NT2/D1 (cell line): ENCODE measurements around the gene SCARB1.

ENCODE experiments used
- DNase-seq: peaks from one replicate; pipeline ENCODE4 v3.0.0-alpha.2; 2011; ENCODE audit warnings: low read depth, low spot score
- H3K27me3 ChIP-seq: 2 replicates; pipeline ENCODE4 v1.6.0; 2011; ENCODE audit warnings: mild to moderate bottlenecking; ENCODE audit not compliant: insufficient read length, insufficient read depth
- H3K36me3 ChIP-seq: 2 replicates; pipeline ENCODE4 v1.6.1; 2011; ENCODE audit warnings: mild to moderate bottlenecking, low read length, mixed read lengths; ENCODE audit not compliant: insufficient read depth, insufficient read length
- H3K4me1 ChIP-seq: 2 replicates; pipeline ENCODE4 v1.5.1; 2011; ENCODE audit not compliant: insufficient read depth, insufficient read length
- H3K4me3 ChIP-seq: 2 replicates; pipeline ENCODE4 v1.5.1; 2011; ENCODE audit warnings: low read depth; ENCODE audit not compliant: insufficient read length
- H3K9ac ChIP-seq: 2 replicates; pipeline ENCODE4 v1.6.0; 2011; ENCODE audit warnings: low read depth; ENCODE audit not compliant: insufficient read length
- H3K9me3 ChIP-seq: 2 replicates; pipeline ENCODE4 v1.5.1; 2011; ENCODE audit warnings: mild to moderate bottlenecking, low read length; ENCODE audit not compliant: insufficient read depth
- SUZ12 ChIP-seq: IDR thresholded peaks from 2 replicates; pipeline ENCODE4 v1.6.1; 2011; ENCODE audit not compliant: insufficient read length, insufficient read depth; ENCODE audit errors: extremely low read depth
- YY1 ChIP-seq: IDR thresholded peaks from 2 replicates; pipeline ENCODE4 v1.6.1; 2011; ENCODE audit not compliant: insufficient read length, insufficient read depth
- ZNF274 ChIP-seq: IDR thresholded peaks from 2 replicates; pipeline ENCODE4 v1.6.1; 2011; ENCODE audit warnings: mild to moderate bottlenecking, low read depth, low read length

The SCARB1 gene

GRCh38 chr12:124738636-124739467, 124.8 kb downstream of the SCARB1 start:
- H3K4me3 ChIP-seq = no peak overlapping the region
- H3K9me3 ChIP-seq = peaks cover 8% of the 10 kb centered on the region; the same call in 1 of the 2 replicates
- no peaks in the 10 kb centered on the region for H3K36me3 ChIP-seq
- H3K9ac ChIP-seq = no peak overlapping the region
- H3K4me1 ChIP-seq = peaks cover 15% of the 10 kb centered on the region
- TF ChIP-seq ZNF274 (no peak), YY1 (no peak), SUZ12 (no peak)
- no peak for DNase-seq
- no peaks in the 10 kb centered on the region for H3K27me3 ChIP-seq

DNA sequence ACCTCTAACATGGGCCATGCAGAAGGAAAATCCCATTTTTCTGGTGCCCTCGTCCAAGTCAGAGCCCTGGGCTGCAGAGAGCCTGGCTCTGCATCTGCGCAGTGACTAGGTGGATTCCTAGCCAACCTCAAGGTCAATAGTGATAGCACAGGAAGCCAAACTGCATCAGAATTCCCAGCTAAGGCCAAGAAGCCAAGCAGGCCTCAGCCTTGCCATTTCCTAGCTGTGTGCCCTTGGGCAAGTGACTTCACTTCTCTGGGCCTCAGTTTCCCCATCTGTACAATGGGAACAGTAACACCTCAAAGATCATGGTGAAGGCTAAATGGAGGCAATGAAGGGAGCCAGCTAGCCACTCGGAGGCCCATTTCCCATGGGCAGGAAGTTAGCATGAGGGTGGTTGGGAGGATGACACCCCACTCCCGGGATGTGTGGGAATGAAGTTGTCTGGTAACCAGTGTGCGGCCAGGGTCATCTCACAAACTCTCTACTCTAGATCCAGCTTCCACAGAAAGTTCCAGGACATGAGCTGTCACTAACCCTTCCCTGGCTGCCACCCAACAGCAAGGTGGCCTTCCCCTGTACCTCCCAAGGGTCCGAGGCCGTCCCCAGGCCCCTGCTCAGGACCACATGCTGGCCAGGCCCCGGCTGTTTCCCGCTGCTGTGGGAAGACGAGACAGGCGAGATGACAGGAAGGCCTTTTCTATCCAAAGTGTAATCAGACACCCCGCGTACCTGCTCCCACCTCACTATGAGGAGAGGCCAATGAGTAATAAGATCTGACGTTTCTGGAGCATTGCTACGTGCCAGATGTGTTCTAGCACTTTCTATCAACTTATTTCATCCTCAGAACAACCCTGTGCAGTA, 125.7 kb downstream of the SCARB1 start:
- Histone ChIP-seq H3K4me3 (no peak overlapping the region), H3K9ac (no peak overlapping the region), H3K36me3 (no peaks in the 10 kb centered on the region), H3K9me3 (peaks cover 8% of the 10 kb centered on the region; the same call in 1 of the 2 replicates), H3K27me3 (no peaks in the 10 kb centered on the region), H3K4me1 (peaks cover 17% of the 10 kb centered on the region)
- DNase-seq = no peak
- no peak for TF ChIP-seq ZNF274
- TF ChIP-seq YY1 = no peak
- TF ChIP-seq SUZ12 = no peak

- no peak for TF ChIP-seq YY1
- TF ChIP-seq SUZ12 = no peak
- no peak for TF ChIP-seq ZNF274
- Histone ChIP-seq H3K4me1 (peaks cover 16% of the 10 kb centered on the region), H3K9ac (no peak overlapping the region), H3K9me3 (peaks cover 8% of the 10 kb centered on the region; the same call in 1 of the 2 replicates), H3K4me3 (no peak overlapping the region), H3K27me3 (no peaks in the 10 kb centered on the region), H3K36me3 (no peaks in the 10 kb centered on the region)
- DNase-seq = no peak
Measured at GRCh38 chr12:124737040-124737419, 126.6 kb downstream of the SCARB1 start.

GRCh38 chr12:124736115-124737039, 127.3 kb downstream of the SCARB1 start:
- Histone ChIP-seq H3K27me3 (no peaks in the 10 kb centered on the region), H3K4me1 (peaks cover 16% of the 10 kb centered on the region), H3K36me3 (no peaks in the 10 kb centered on the region), H3K9me3 (peaks cover 13% of the 10 kb centered on the region; the same call in 1 of the 2 replicates), H3K9ac (no peak overlapping the region), H3K4me3 (no peak overlapping the region)
- no peak for TF ChIP-seq ZNF274
- no peak for TF ChIP-seq YY1
- TF ChIP-seq SUZ12 = no peak
- no peak for DNase-seq

DNA sequence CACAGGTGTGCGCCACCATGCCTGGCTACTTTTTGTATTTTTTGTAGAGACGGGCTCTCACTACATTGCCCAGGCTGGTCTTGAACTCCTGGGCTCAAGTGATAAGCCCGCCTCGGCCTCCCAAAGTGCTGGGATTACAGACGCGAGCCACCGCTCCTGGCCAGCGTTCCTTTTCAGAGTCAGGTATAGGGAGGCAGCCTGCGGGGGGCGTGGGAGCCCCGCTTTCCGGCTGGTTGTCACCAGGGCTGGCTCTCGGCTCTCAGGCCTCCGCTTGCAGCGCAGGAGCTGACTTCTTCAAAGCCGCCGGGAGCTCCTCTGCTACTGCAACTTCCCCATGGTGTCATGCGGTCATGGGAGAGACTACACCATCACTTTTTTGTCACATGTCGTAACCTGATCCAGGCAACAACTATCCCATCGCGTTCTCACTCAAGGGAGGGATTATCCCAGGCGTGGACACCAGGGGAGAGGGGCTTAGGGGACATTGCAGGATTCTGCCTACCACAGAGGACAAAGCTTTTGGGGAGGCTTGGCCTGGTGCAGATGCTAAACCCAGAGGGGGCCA, 129.4 kb downstream of the SCARB1 start:
- H3K4me3 ChIP-seq = no peak overlapping the region
- H3K9ac ChIP-seq = peak overlapping the region; percentile 33
- H3K4me1 ChIP-seq = peaks cover 12% of the 10 kb centered on the region
- no peaks in the 10 kb centered on the region for H3K36me3 ChIP-seq
- H3K9me3 ChIP-seq = peaks cover 6% of the 10 kb centered on the region; the same call in 1 of the 2 replicates
- DNase-seq = peak; percentile 82
- no peaks in the 10 kb centered on the region for H3K27me3 ChIP-seq
- TF ChIP-seq SUZ12 (no peak), YY1 (no peak), ZNF274 (no peak)

DNA sequence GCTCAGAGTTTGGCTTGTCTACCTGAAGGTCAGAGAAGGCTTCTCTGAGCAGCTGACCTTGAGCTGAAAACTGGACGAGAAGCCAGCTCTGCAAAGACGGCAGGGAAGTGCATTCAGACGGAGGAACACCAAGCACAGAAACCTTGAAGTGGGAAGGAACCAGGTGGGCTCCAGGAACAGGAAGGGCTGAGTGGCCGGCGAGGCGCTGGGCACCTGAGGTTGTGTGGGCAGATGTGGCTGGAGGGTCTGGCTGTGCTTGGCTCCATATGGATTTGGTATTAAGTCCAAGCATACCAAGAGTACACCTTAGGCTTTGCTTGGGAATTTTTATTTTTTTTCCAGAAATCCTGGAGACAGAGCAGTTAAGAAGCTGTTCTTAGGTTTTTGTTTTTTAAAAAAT, 130.6 kb downstream of the SCARB1 start:
- Histone ChIP-seq H3K9ac (peak overlapping the region; percentile 52), H3K4me3 (peak overlapping the region; percentile 1), H3K36me3 (no peaks in the 10 kb centered on the region), H3K4me1 (peaks cover 12% of the 10 kb centered on the region), H3K9me3 (0 out of 2 replicates have a peak, but pooled peaks cover 5% of the 10 kb centered on the region), H3K27me3 (no peaks in the 10 kb centered on the region)
- no peak for DNase-seq
- no peak for TF ChIP-seq ZNF274
- TF ChIP-seq SUZ12 = no peak
- TF ChIP-seq YY1 = no peak
